Measurements from ENCODE around the gene DIAPH2.

Gene DIAPH2

GRCh38 chrX:97522307-97522706 lies 837.7 kb downstream of the DIAPH2 start:
- FAIRE-seq, result no peak

- no peak for FAIRE-seq
Measured at GRCh38 chrX:97524340-97524739, 839.7 kb downstream of the DIAPH2 start.

- no peak for FAIRE-seq
Measured at GRCh38 chrX:97524997-97525396, 840.4 kb downstream of the DIAPH2 start.

GRCh38 chrX:97525981-97526380 lies 841.3 kb downstream of the DIAPH2 start:
- no peak for FAIRE-seq

DNA sequence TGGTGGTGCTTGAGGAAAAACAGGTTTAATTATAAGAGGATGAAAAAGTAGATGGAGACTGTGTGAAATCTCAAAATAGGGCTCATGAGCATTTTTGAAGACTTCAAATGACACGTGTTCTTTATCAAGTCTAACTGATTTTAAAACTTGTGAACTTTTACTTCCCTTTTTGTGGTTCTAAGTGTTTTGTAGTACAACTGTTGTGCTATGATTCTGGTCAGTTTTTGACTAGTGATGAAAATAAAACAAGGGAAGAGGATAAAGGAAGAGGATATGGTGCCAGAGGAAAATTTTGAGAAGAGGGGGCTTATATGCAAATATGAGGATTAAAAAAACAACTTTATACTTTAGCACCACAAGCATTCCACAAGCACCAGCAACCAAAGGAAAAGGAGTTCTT lies 843.1 kb downstream of the DIAPH2 start:
- no peak for FAIRE-seq

GRCh38 chrX:97529536-97530200 lies 845.0 kb downstream of the DIAPH2 start:
- no peak for FAIRE-seq

- FAIRE-seq, result no peak
Measured at GRCh38 chrX:97531825-97532224, 847.2 kb downstream of the DIAPH2 start.

- FAIRE-seq, result peak; percentile 78
Measured at GRCh38 chrX:97538745-97539144, 854.1 kb downstream of the DIAPH2 start.

- FAIRE-seq, result no peak
Measured at GRCh38 chrX:97539970-97540519, 855.4 kb downstream of the DIAPH2 start.

DNA sequence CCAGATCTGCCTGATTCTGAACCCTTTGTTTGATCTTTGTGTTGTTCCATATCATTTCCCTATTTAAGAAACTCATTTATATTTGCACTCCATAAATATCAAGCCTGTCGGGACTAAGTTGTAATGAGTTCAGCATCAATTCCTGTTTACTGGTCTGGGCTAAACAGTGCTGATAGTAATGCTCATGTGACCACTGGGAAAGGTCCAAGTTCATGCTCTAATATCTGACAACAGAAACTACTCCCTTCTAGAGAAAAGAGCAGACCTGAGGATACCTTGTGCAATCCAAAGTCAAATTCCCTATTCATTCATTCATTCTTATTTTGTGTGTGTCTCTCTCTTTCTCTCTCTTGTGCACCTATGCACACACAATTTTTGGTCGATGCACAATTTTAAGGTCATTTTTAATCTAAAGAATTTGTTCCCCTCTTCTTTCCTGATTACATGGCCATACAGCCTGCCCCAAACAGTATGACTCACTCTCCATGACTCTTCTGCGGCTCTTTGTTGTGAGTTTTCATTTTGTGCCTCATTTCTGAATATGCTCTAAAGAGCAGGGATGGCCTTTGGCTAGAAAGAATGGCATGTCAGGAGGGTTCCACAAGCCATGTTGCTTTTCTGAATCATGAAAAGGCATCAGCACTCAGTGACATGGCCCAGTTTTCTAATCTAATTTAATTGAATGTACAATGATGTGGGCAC lies 863.4 kb downstream of the DIAPH2 start:
- no peak for FAIRE-seq

GRCh38 chrX:97551821-97552220 lies 867.2 kb downstream of the DIAPH2 start:
- no peak for FAIRE-seq

- no peak for FAIRE-seq
Measured at GRCh38 chrX:97553833-97554232, 869.2 kb downstream of the DIAPH2 start.

DNA sequence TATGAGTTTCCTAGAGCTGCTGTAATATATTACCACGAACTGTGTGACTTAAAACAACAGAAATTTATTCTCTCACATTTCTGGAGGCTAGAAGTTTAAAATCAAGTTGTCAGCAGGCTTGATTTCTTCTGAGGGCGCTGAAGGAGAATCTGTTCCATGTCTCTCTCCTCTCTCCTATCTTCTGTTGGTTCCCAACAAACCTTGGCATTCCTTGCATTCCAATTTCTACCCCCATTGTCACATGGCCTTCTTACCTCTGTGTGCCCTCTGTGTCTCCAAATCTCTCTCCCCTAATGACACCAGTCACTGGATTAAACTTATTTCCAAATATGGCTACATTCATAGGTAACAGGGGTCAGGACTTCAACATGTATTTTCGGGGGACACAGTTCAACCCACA lies 871.7 kb downstream of the DIAPH2 start:
- no peak for FAIRE-seq

DNA sequence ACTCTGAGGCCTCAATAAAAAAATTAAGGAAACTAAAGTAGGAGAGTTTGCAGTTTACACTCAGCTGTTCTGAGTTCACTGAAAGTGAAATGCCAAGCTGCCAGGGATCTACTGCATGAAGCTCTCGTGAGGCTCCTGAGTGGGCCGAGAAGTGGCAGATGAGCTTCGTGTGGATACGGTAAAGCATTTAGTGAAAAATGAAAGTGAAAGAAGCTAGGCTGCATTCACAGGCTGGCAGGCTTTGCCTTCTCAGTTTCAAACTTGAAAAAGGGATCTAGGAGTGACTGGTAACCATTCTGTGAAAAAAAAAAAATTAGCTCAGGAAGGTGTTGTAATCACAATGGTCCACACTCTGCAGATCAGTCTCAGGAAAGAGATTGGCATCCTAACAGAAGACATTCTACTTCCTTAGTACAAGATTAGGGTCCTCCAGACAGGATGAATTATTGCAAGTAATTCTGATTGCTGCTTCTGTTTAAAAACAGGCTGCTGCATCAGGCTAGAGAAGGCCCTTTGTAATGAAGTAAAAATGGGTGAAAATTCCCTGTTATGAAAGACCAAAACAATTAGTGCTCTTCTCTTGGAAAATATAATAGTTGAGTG lies 879.0 kb downstream of the DIAPH2 start:
- no peak for FAIRE-seq

- no peak for FAIRE-seq
Measured at GRCh38 chrX:97564496-97564895, 879.9 kb downstream of the DIAPH2 start.

- FAIRE-seq, result no peak
Measured at GRCh38 chrX:97587171-97587570, 902.5 kb downstream of the DIAPH2 start.

- FAIRE-seq, result no peak
Measured at GRCh38 chrX:97594646-97595224, 910.1 kb downstream of the DIAPH2 start.

GRCh38 chrX:97597954-97598353 lies 913.3 kb downstream of the DIAPH2 start:
- no peak for FAIRE-seq

- peak; percentile 69 for FAIRE-seq
Measured at GRCh38 chrX:97602465-97603258, 918.0 kb downstream of the DIAPH2 start.

- FAIRE-seq, result no peak
Measured at GRCh38 chrX:97605271-97605670, 920.6 kb downstream of the DIAPH2 start.

DNA sequence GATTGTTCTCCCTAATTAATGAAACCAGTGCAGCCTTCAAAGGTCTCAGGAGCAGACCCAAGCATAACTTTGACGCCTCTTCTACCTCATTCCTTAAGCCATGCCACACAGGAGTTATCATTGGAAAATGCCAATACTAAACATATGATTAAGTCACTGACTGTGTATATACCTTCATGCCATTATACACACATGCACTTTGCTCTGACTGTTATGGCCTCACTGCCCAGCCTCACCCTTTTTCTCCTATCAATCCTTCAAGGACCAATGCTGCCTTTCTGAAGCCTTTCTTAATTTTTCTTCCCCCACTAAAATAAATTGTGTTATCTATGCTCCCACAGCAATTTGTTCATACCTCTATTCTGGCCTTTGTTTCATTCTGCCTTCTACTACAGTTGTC lies 924.7 kb downstream of the DIAPH2 start:
- no peak for FAIRE-seq

GRCh38 chrX:97609938-97610337 lies 925.3 kb downstream of the DIAPH2 start:
- FAIRE-seq, result no peak

Measured in colon (tissue), 2 donors.